ENCODE measurements around the gene CCDC57.

Gene CCDC57

GRCh38 chr17:82083533-82084359, 128.9 kb downstream of the CCDC57 start:
- Histone ChIP-seq H3K36me3 (ENCODE audit: insufficient read depth, low read length) (peaks cover 96% of the 10 kb centered on the region), H3K27me3 (ENCODE audit: insufficient read depth, low read length) (no peaks in the 10 kb centered on the region), H3K4me3 (ENCODE audit: low read length) (no peak overlapping the region), H2AFZ (ENCODE audit: low read depth, low read length) (no peak overlapping the region), H3K4me1 (ENCODE audit: insufficient read depth, low read length) (no peaks in the 10 kb centered on the region), H3K9me3 (ENCODE audit: low read length) (no peaks in the 10 kb centered on the region)

DNA sequence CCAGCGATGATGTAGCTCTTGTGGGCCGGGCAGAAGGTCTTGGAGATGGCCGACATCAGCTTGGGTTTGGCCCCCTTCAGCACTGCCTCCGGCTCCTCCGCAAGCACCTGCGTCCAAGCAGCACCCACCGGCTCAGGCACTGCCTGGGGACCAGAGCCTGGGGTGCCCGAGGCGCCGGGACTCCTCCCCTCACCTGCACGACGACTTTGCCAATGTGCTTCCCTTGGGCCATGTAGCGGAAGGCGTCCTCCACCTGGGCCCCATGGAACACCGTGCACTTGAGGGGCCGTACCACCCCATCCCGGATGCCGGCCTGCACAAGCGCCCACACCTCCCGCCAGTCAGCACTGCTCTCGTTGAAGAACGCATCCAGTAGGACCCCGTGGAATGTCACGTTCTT, 129.6 kb downstream of the CCDC57 start:
- no peaks in the 10 kb centered on the region for H3K9me3 ChIP-seq (ENCODE audit: low read length)
- H3K27me3 ChIP-seq (ENCODE audit: insufficient read depth, low read length), result no peaks in the 10 kb centered on the region
- no peaks in the 10 kb centered on the region for H3K4me1 ChIP-seq (ENCODE audit: insufficient read depth, low read length)
- H2AFZ ChIP-seq (ENCODE audit: low read depth, low read length), result no peak overlapping the region
- H3K4me3 ChIP-seq (ENCODE audit: low read length), result no peak overlapping the region
- H3K36me3 ChIP-seq (ENCODE audit: insufficient read depth, low read length), result peaks cover 94% of the 10 kb centered on the region

DNA sequence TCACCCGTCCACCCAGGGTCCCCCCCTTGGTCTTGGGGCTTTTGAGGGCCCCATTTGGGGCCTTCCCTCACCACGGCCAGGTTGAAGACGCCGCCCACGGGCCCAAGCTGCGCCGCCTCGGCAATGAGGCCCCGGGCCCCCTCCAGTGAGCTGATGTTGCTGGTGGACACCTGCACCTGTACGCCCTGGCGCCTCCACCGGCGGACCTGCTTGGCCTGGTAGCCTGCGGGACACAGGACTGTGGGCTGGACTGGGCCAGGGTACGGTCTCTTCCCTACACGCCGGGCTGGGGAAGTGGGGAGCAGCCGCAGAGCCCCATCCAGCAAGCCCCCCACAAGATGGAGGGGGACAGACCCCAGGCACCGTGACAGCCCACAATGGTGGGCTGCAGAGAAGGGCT, 130.2 kb downstream of the CCDC57 start:
- peaks cover 95% of the 10 kb centered on the region for H3K36me3 ChIP-seq (ENCODE audit: insufficient read depth, low read length)
- H3K9me3 ChIP-seq (ENCODE audit: low read length), result no peaks in the 10 kb centered on the region
- H3K27me3 ChIP-seq (ENCODE audit: insufficient read depth, low read length), result no peaks in the 10 kb centered on the region
- no peaks in the 10 kb centered on the region for H3K4me1 ChIP-seq (ENCODE audit: insufficient read depth, low read length)
- H3K4me3 ChIP-seq (ENCODE audit: low read length), result no peak overlapping the region
- no peak overlapping the region for H2AFZ ChIP-seq (ENCODE audit: low read depth, low read length)

GRCh38 chr17:82081966-82082365, 130.7 kb downstream of the CCDC57 start:
- H3K27me3 ChIP-seq (ENCODE audit: insufficient read depth, low read length), result no peaks in the 10 kb centered on the region
- H3K4me3 ChIP-seq (ENCODE audit: low read length), result no peak overlapping the region
- H3K9me3 ChIP-seq (ENCODE audit: low read length), result no peaks in the 10 kb centered on the region
- H3K4me1 ChIP-seq (ENCODE audit: insufficient read depth, low read length), result no peaks in the 10 kb centered on the region
- no peak overlapping the region for H2AFZ ChIP-seq (ENCODE audit: low read depth, low read length)
- peaks cover 90% of the 10 kb centered on the region for H3K36me3 ChIP-seq (ENCODE audit: insufficient read depth, low read length)

DNA sequence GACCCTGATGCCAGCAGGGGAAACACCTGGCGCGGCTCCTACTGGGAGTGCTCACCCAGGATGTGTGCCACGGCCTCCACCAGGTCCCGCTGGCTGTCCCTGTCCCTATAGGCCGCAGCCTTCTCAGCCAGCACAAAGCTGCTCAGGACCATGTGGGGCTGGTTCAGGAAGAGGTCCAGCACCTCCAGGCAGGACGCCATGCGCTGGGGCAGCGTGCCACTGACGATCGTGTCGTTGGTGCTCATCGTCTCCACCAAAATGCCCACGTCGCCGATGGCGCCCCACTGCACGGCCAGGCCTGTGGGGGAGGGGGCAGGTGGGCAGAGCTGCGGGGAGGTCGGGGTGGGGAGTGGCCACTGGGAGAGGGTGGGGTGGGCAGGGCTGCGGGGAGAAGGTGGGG, 131.1 kb downstream of the CCDC57 start:
- peaks cover 86% of the 10 kb centered on the region for H3K36me3 ChIP-seq (ENCODE audit: insufficient read depth, low read length)
- H3K4me3 ChIP-seq (ENCODE audit: low read length), result no peak overlapping the region
- no peaks in the 10 kb centered on the region for H3K27me3 ChIP-seq (ENCODE audit: insufficient read depth, low read length)
- no peak overlapping the region for H2AFZ ChIP-seq (ENCODE audit: low read depth, low read length)
- H3K9me3 ChIP-seq (ENCODE audit: low read length), result no peaks in the 10 kb centered on the region
- no peaks in the 10 kb centered on the region for H3K4me1 ChIP-seq (ENCODE audit: insufficient read depth, low read length)

DNA sequence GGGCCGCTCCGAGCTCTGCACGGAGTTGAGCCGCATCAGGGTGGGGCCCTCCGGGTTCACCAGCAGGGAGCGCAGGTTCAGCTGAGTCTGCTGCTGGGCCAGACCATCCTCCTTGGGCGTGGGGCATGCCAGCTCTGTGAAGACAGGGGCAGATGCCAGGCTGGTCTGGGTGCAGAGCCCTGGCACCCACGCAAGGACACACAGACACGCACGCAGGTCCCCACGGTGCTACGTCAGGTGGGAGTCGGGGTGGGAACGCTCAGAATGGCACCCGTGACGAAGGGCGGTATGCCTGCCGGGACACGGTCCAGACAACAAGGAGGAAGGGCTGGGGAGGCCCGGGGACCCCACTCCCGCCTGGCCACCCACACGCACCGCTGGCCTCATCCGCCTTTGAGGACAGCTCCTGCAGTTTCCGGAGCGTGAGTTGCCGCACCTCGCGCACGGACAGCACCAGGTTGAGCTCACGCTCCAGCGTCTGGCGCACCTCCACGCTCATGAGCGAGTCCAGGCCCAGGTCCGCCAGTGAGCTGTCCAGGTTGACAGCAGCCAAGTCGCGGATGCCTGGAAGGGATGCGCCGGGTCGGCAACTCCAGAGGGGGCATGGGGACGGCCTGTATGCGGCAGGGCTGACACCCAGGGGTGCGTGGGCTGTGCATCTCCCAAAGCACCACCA, 131.7 kb downstream of the CCDC57 start:
- no peak overlapping the region for H3K4me3 ChIP-seq (ENCODE audit: low read length)
- no peaks in the 10 kb centered on the region for H3K4me1 ChIP-seq (ENCODE audit: insufficient read depth, low read length)
- no peaks in the 10 kb centered on the region for H3K9me3 ChIP-seq (ENCODE audit: low read length)
- peaks cover 80% of the 10 kb centered on the region for H3K36me3 ChIP-seq (ENCODE audit: insufficient read depth, low read length)
- H3K27me3 ChIP-seq (ENCODE audit: insufficient read depth, low read length), result no peaks in the 10 kb centered on the region
- H2AFZ ChIP-seq (ENCODE audit: low read depth, low read length), result no peak overlapping the region

GRCh38 chr17:82080048-82080788, 132.4 kb downstream of the CCDC57 start:
- H3K4me1 ChIP-seq (ENCODE audit: insufficient read depth, low read length), result no peaks in the 10 kb centered on the region
- no peak overlapping the region for H2AFZ ChIP-seq (ENCODE audit: low read depth, low read length)
- H3K36me3 ChIP-seq (ENCODE audit: insufficient read depth, low read length), result peaks cover 73% of the 10 kb centered on the region
- no peaks in the 10 kb centered on the region for H3K27me3 ChIP-seq (ENCODE audit: insufficient read depth, low read length)
- no peaks in the 10 kb centered on the region for H3K9me3 ChIP-seq (ENCODE audit: low read length)
- no peak overlapping the region for H3K4me3 ChIP-seq (ENCODE audit: low read length)

DNA sequence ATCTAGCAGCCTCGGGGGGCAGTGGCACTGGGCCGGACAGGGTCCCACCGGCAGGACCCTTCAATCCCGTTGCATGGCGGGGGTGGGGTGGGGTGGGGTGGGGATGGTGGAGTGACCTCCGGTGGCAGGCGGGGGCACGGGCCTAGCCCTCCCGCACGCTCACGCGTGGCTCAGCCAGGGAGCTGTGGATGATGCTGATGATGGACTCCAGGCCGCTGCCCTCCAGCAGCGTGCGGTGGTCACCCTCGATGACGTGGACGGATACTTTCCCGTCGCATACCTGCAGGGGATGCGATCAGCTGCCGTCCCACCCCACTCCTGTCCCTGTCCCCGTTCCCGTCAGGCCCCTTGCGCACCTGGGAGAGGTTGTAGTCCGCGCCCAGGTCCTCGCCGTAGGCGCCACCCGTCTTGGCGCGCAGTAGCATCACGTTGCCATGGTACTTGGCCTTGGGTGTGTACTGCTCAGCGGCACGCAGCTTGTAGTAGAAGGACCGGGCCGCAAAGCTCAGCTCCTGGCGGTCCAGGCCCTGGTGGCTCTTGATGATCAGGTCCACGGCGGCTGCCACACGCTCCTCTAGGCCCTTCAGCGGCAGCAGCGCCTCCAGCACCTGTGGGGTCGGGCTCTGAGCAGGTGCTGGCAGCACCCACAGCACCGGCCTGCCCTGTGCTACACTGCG, 133.5 kb downstream of the CCDC57 start:
- H3K27me3 ChIP-seq (ENCODE audit: insufficient read depth, low read length), result no peaks in the 10 kb centered on the region
- no peak overlapping the region for H2AFZ ChIP-seq (ENCODE audit: low read depth, low read length)
- H3K4me3 ChIP-seq (ENCODE audit: low read length), result no peak overlapping the region
- H3K9me3 ChIP-seq (ENCODE audit: low read length), result no peaks in the 10 kb centered on the region
- H3K36me3 ChIP-seq (ENCODE audit: insufficient read depth, low read length), result peaks cover 62% of the 10 kb centered on the region
- H3K4me1 ChIP-seq (ENCODE audit: insufficient read depth, low read length), result no peaks in the 10 kb centered on the region

GRCh38 chr17:82078433-82078832, 134.2 kb downstream of the CCDC57 start:
- no peak overlapping the region for H2AFZ ChIP-seq (ENCODE audit: low read depth, low read length)
- no peaks in the 10 kb centered on the region for H3K27me3 ChIP-seq (ENCODE audit: insufficient read depth, low read length)
- H3K36me3 ChIP-seq (ENCODE audit: insufficient read depth, low read length), result peaks cover 55% of the 10 kb centered on the region
- H3K4me3 ChIP-seq (ENCODE audit: low read length), result no peak overlapping the region
- no peaks in the 10 kb centered on the region for H3K9me3 ChIP-seq (ENCODE audit: low read length)
- H3K4me1 ChIP-seq (ENCODE audit: insufficient read depth, low read length), result no peaks in the 10 kb centered on the region

DNA sequence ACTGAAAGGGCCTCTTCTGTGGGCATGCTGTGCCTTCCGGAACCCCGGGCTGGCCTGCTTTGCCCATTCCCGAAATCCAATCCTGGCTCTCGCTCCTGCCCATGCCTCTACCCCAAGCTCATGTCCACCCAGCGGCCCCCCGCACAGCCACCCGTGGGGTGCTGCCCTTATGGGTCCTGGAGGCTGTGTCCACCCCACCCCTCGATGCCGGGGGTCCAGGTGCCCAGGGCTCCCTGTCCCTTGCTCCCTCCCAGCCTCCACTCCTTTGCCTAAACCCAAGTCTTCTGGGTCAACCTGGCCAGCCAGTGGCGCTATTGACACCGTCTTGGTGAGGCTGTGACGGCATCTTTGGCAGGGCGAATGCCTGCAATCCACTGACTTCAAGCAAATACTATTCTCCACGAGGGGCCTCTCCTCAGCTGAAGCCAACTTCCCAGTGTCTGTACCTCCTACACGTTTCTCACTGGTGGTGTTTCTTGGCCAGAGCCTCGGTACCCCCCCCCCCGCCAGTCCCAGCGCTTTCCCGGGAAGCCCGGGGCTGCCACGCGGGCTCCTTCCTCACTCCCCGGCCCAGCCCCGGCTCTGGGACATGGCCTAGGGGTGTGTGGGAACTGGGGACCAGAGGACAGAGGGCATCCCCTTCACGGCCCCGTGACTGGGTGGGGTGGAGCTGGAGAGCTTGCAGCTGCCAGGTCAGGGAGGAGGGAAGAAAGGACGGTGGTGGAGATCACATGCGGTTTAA, 134.9 kb downstream of the CCDC57 start:
- Histone ChIP-seq H3K9me3 (ENCODE audit: low read length) (no peaks in the 10 kb centered on the region), H2AFZ (ENCODE audit: low read depth, low read length) (no peak overlapping the region), H3K4me3 (ENCODE audit: low read length) (no peak overlapping the region), H3K36me3 (ENCODE audit: insufficient read depth, low read length) (peaks cover 48% of the 10 kb centered on the region), H3K4me1 (ENCODE audit: insufficient read depth, low read length) (no peaks in the 10 kb centered on the region), H3K27me3 (ENCODE audit: insufficient read depth, low read length) (no peaks in the 10 kb centered on the region)

GRCh38 chr17:82076785-82077591, 135.7 kb downstream of the CCDC57 start:
- Histone ChIP-seq H3K9me3 (ENCODE audit: low read length) (no peaks in the 10 kb centered on the region), H3K4me1 (ENCODE audit: insufficient read depth, low read length) (no peaks in the 10 kb centered on the region), H2AFZ (ENCODE audit: low read depth, low read length) (no peak overlapping the region), H3K36me3 (ENCODE audit: insufficient read depth, low read length) (peaks cover 40% of the 10 kb centered on the region), H3K4me3 (ENCODE audit: low read length) (no peak overlapping the region), H3K27me3 (ENCODE audit: insufficient read depth, low read length) (no peaks in the 10 kb centered on the region)

Measured in neuron (in vitro differentiated cells).